Measurements from ENCODE around the gene ABHD17C.

The ABHD17C gene

DNA sequence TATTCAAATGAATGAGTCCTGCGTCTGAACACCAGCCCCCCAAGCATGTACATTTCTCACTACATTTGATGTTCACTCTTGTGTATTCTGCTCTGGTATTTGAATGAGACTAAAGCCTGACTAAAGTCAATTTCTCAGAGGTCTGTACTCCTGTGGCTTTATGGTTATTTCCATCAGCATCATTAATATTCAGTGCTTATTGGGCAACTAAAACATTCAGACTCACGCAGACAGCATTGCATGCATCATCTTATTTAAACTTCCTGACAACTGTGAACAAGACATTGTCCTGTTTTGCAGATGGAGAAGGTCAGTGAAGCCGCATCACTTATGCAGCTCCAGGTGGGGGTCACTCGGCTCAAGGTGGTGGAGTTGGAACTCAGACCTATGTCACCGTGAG is 95.1 kb downstream of the ABHD17C start:
- no peak for DNase-seq

DNA sequence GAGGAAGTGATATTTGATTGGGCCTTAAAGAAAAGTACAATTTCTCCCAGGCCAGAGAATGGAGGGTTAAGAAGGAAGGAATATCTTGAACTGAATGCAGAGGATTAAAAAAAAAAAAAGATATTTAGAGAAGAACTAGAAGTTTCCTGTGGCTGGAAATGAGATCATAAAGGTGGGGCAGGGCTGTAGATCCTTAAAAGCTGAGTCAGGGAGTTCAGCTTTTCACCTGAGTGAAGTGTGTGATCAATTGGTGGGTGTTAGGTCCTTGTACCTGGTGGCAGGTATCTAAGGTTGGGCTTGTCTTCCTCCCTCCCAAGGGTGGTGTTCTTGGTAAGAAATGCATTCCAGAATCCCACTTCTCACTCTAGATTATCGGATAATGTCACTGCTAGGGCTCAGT is 95.9 kb downstream of the ABHD17C start:
- no peak for DNase-seq

DNA sequence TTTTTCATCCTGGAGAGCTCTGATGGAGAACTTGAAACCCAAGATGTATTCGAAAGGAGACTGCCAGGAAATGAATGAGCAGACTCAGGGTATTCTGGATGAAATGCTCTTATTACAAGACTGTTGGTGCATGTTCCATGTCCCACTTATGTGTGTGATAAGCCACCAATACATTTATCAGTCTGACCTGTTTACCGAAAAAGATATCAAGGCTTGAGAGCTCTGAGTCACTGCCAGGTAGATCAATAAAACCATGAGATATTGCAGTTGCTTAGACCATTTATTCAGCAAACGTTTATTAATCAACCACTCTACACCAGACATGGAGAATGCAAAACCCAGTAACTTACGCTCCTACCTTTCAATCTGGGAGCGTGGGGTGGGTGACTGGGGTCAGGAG is 101.3 kb downstream of the ABHD17C start:
- no peak for DNase-seq

DNA sequence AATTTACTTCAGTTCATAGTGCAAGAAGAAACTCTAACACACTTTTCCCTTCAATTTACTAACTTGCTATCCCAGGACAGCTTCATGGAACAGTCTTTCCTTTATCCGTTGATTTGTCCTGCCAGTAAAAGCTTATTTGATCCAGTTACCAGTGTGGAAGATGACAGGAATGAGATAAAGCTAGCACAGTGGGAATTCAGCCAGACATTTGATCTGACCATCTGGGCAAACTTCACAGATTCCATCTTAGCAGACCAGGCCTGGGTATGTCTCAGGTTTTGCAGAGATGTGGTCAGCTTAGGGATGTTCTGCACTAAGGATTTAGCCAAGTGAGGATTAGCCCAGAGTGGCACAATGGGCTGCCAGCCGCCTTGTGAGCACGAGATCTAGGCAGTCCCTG is 103.8 kb downstream of the ABHD17C start:
- DNase-seq: no peak

DNA sequence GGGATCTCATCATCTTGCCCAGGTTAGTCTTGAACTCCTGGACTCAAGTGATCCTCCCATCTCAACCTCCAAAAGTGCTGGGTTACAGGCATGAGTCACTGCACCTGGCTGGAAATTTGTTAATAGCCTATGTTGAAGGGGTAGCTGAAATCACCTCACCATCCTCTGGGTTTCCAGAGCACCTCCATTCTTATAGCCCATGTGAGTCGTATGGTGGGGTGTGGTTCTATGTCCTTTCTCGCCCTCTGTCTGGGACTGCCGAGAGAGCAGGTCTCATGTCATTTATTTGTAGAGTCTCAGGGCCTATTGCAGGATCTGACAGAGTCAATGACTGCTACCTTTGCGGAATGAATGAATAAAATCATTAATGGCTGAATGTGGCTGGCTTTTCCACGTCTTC is 105.0 kb downstream of the ABHD17C start:
- no peak for DNase-seq

DNA sequence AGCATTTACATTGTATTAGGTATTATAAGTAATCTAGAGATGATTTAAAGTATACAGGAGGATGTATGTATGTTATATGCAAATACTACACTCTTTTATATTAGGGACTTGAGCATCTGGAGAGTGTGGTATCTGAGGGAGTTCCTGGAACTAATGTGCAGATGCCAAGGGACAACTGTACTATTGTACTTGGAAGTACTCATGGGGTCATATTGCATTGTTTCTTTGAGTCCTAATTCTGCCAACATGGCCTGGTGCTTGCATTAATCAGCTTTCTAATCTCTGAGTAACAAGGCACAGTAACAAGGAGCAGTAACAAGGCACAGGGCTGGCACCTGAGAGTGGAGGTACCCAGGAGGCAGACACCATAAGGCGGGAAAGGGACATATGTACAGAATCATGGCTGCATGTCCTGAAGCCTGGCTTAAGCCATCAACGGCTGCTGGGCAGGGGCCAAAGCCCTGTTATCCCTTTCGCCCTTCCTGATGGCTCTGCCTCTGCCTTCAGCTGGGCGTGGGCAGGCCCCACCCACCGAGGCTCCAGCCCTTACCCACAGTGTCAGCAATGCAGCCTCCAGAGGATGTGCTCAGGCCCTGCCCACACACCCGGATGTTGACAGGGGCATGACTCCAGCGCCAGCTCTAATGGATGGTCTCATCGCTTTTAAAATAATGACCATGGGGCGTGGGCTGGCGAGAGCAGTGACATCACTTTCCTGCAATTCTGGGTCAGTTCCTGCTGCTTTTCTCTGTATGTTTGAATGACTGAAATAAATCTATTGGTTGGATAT is 107.0 kb downstream of the ABHD17C start:
- DNase-seq: peak; percentile 36

DNA sequence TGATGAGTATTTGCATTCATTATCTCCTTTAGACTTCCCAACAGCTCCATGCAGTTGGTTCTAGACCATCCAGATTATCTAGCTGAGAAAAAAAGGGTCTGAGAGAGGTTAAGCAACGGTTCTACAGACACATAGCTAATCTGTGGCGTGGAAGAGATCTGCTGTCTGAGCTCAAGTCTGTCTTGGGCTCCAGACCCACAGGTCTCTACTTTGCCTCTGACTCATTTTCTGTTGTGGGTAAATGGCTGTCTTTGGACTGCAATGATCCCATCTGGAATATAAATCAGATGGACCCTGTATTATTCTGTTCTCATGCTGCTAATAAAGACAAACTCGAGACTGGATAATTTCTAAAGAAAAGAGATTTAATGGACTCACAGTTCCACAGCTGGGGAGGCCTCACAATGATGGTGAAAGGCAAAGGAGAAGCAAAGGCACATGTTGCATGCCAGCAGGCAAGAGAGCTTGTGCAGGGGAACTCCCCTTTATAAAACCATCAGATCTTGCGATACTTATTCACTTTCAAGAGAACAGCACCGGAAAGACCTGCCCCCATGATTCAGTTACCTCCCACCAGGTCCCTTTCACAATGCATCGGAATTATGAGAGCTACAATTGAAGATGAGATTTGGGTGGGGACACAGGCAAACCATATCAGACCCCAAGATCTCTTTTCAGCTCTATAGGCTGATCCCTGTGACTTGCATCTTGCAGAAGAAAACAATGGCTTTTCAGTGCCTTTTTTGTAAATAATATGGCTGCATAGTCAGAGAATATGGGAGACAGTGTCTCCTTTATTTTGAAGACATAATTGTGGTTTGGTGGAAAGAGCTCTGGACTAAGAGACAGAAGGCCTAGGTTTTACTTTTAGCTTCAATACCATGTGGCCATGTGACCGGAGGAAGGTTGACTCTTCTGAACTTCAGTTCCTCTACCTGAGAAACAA is 108.7 kb downstream of the ABHD17C start:
- DNase-seq: no peak

DNA sequence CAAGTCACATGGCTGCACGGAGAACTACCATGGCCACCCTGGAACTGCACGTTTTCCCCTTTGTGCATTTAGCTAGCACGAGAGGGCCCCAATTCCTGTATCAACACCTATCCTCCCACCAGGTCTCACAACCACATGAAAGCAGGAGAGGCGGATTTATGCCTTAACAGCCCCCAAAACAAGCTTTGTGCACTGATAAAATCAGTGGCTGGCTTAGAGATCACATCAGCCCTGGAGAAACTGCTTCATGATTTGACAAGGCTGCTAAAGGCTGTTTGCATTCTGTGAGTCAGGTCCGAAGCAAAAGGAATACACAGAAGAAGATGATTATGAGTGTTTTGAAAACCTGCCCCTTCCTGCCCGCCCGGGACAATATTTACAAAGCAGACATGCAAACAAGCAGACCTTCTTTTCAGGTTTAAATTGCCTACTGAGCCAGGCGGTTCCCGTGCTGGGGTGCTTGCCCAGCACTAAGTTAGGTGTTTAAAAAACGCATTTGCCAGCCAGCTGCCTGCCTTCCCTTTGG is 109.9 kb downstream of the ABHD17C start:
- DNase-seq: peak; percentile 83

Data from SHP77 treated with DMSO at 0.1 percent for 48 hours (cell line).